Chondrocyte (in vitro differentiated cells): ENCODE data around the gene SETX. TPM values are rescaled to one million over a fixed set of nuclear protein-coding genes. Genes with fewer than 3 reads are reported as not detected.

Experiments used
- DNase-seq: peaks from one replicate; pipeline ENCODE4 v3.0.0; 2021; ENCODE audit warnings: mixed read lengths, low spot score
- H3K27ac Mint-ChIP-seq: one replicate; pipeline ENCODE4 v1.8.0; 2021; ENCODE audit warnings: mild to moderate bottlenecking, moderate library complexity, mixed read lengths; ENCODE audit not compliant: unreplicated experiment
- H3K27me3 Mint-ChIP-seq: 2 replicates; pipeline ENCODE4 v1.8.0; 2021; ENCODE audit warnings: low read depth, mixed read lengths
- H3K36me3 Mint-ChIP-seq: 2 replicates; pipeline ENCODE4 v1.8.0; 2021; ENCODE audit warnings: low read depth, mixed read lengths
- H3K4me1 Mint-ChIP-seq: 2 replicates; pipeline ENCODE4 v1.8.0; 2021; ENCODE audit warnings: low read depth, mild to moderate bottlenecking, mixed read lengths
- H3K4me3 Mint-ChIP-seq: one replicate; pipeline ENCODE4 v1.8.0; 2021; ENCODE audit warnings: mild to moderate bottlenecking, moderate library complexity, mixed read lengths; ENCODE audit not compliant: unreplicated experiment
- H3K9me3 Mint-ChIP-seq: 2 replicates; pipeline ENCODE4 v1.8.0; 2021; ENCODE audit warnings: low read depth, mixed read lengths
- total RNA-seq: library from RNA; stranded (reverse); gene quantifications from 3 replicates; pipeline ENCODE4 v1.2.1, GENCODE V29; 2021
- TF ChIP-seq, protein P1 (sequence below): fragments of 200-600 bp; sonication (generic); IDR thresholded peaks from 2 replicates; pipeline ENCODE4 v1.5.0; 2021; ENCODE audit warnings: antibody characterized with exemption, mild to moderate bottlenecking, moderate library complexity

SETX gene
- total RNA-seq, 1 donor from 2014 or later, result 40.0 TPM

DNA sequence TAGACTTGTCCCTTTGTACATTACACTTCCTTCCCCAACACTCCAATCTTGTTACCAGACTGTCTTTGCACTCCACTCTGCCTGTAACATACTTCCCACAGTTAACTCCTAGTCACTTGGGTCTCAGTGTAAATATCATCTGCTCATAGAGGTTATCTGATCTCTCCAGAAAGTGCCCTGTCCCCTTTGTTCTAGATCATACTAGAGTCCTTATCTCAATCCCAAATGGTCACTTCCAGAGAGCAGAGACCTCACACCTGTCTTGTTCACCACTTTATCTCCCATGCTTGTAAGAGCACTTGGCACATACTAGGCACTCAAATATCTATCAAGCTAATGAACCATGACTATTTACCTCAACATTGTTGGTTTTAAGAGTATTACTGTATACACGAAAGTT lies 30.4 kb downstream of the SETX start:
- H3K4me1 Mint-ChIP-seq, result peaks cover 12% of the 10 kb centered on the region
- H3K4me3 Mint-ChIP-seq, result no peak overlapping the region
- no peak for DNase-seq
- no peak overlapping the region for H3K27ac Mint-ChIP-seq
- H3K27me3 Mint-ChIP-seq, result no peaks in the 10 kb centered on the region
- peaks cover 51% of the 10 kb centered on the region for H3K36me3 Mint-ChIP-seq
- TF ChIP-seq, protein P1, sequence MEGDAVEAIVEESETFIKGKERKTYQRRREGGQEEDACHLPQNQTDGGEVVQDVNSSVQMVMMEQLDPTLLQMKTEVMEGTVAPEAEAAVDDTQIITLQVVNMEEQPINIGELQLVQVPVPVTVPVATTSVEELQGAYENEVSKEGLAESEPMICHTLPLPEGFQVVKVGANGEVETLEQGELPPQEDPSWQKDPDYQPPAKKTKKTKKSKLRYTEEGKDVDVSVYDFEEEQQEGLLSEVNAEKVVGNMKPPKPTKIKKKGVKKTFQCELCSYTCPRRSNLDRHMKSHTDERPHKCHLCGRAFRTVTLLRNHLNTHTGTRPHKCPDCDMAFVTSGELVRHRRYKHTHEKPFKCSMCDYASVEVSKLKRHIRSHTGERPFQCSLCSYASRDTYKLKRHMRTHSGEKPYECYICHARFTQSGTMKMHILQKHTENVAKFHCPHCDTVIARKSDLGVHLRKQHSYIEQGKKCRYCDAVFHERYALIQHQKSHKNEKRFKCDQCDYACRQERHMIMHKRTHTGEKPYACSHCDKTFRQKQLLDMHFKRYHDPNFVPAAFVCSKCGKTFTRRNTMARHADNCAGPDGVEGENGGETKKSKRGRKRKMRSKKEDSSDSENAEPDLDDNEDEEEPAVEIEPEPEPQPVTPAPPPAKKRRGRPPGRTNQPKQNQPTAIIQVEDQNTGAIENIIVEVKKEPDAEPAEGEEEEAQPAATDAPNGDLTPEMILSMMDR, result no peak
- no peaks in the 10 kb centered on the region for H3K9me3 Mint-ChIP-seq

DNA sequence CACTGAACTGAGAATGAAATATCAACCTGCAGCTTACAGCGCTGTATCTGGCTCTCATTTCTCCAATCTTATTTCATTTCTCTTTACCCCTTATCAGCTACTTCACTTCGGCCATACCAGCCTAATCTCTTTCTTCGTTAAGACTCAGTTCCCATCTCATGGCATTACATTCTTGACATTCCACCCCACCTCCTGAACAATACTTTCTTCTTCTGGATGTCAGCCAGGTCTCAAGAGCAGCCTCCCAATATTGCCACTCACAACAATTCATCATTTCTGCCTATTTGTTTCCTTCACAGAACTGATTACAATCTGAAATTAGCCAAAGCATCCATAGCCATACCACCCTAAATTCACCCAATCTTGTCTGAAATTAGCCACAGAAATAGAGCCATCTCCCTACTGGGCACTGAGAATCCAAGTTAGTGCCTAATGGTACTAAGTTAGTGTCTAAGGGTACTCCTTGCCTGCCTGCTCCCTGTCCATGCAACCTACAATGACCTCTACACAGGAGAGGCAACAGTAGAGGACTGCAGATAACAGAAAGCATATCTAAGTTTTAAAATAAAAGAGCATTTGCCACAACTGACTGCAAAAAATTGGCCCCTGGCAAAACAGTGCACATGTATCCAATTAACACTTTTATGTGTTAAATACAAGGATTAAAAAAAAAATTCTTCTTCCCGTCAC lies 35.2 kb downstream of the SETX start:
- Mint-ChIP-seq H3K9me3 (no peaks in the 10 kb centered on the region), H3K4me3 (no peak overlapping the region), H3K27ac (peak overlapping the region; percentile 57), H3K36me3 (peaks cover 20% of the 10 kb centered on the region), H3K4me1 (peaks cover 13% of the 10 kb centered on the region), H3K27me3 (no peaks in the 10 kb centered on the region)
- TF ChIP-seq, protein P1, result no peak
- no peak for DNase-seq

DNA sequence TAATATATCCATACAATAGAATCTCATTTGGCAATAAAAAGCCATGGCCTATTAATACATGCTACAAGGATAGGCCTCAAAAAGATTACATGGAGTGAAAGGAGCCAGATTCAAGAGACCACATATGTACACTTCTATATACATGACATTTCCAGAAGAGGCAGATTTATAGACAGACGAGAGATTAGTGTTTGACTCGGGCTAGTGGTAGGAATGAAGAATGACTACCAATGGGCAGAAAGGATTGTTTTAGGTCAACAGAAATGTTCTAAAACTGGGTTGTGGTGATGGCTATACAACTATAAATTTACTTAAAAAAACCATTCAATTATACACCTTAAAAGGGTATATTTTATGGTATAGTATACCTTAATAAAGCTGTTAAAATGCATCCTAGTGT lies 41.9 kb downstream of the SETX start:
- no peak overlapping the region for H3K27ac Mint-ChIP-seq
- no peak overlapping the region for H3K4me3 Mint-ChIP-seq
- peaks cover 2% of the 10 kb centered on the region for H3K9me3 Mint-ChIP-seq
- H3K27me3 Mint-ChIP-seq, result no peaks in the 10 kb centered on the region
- peaks cover 25% of the 10 kb centered on the region for H3K36me3 Mint-ChIP-seq
- TF ChIP-seq, protein P1, result peak; percentile 66
- no peak for DNase-seq
- no peaks in the 10 kb centered on the region for H3K4me1 Mint-ChIP-seq

GRCh38 chr9:132312426-132312825 lies 42.4 kb downstream of the SETX start:
- H3K36me3 Mint-ChIP-seq, result peaks cover 25% of the 10 kb centered on the region
- DNase-seq, result no peak
- TF ChIP-seq, protein P1, result no peak
- no peak overlapping the region for H3K27ac Mint-ChIP-seq
- H3K4me1 Mint-ChIP-seq, result no peaks in the 10 kb centered on the region
- H3K4me3 Mint-ChIP-seq, result no peak overlapping the region
- no peaks in the 10 kb centered on the region for H3K27me3 Mint-ChIP-seq
- H3K9me3 Mint-ChIP-seq, result peaks cover 2% of the 10 kb centered on the region

DNA sequence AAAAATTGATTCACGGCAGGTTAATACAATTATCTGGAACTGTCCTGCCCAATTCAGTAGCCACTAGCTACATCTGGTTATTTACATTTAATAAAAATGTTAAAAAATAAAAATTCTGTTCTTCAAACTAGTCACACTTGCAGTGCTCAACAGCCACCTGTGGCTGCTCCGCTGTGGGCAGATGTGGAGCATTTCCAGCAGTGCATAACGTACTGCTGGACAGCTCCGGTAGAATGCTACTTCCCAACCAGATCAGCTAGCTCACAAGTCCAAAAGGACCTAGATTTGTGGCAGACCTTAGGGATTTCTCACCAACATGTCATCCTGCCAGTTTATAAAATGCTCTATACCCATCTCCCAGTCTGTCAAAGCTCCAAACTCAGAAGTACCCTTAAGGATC lies 42.8 kb downstream of the SETX start:
- TF ChIP-seq, protein P1, result no peak
- peaks cover 25% of the 10 kb centered on the region for H3K36me3 Mint-ChIP-seq

More for the DNA sequence above, 42.8 kb downstream of the SETX start:
- Mint-ChIP-seq H3K4me3 (no peak overlapping the region), H3K9me3 (peaks cover 2% of the 10 kb centered on the region), H3K27ac (no peak overlapping the region), H3K27me3 (no peaks in the 10 kb centered on the region), H3K4me1 (no peaks in the 10 kb centered on the region)
- no peak for DNase-seq
